Mucosa of descending colon (tissue), 3 donors: ENCODE results near the gene EPHA6. TPM values are rescaled to one million over a fixed set of nuclear protein-coding genes. Genes with fewer than 3 reads are reported as not detected.

Experiments used
- ATAC-seq: fragments of 200-7000 bp; cut with Tn5 transposase; one replicate; pipeline ENCODE4 v1.9.1; 2020; ENCODE audit warnings: mild to moderate bottlenecking, moderate library complexity
- DNase-seq, 3 donors: peaks; one replicate each; pipeline ENCODE4 v3.0.0-alpha.2; 2020
- H3K36me3 ChIP-seq: fragments of 200-600 bp; one replicate; pipeline ENCODE4 v1.8.0; 2021; ENCODE audit warnings: low read depth, mild to moderate bottlenecking
- H3K4me1 ChIP-seq: fragments of 200-600 bp; one replicate; pipeline ENCODE4 v1.8.0; 2021; ENCODE audit warnings: low read depth, mild to moderate bottlenecking
- H3K4me3 ChIP-seq: fragments of 200-600 bp; one replicate; pipeline ENCODE4 v1.8.0; 2021; ENCODE audit warnings: mild to moderate bottlenecking
- H3K9me3 ChIP-seq: fragments of 200-600 bp; one replicate; pipeline ENCODE4 v1.8.0; 2021; ENCODE audit warnings: mild to moderate bottlenecking
- intact Hi-C, 2 donors: fragments of 100-400 bp; cut with DNase I in 1 of 2; cut with micrococcal nuclease in 1 of 2; formaldehyde crosslinking; loops; one replicate each; pipeline versions ENCODE4 v1.11.0 to v1.11.1; 2022; cut with DNase I, micrococcal nuclease
- total RNA-seq, 3 donors: library from RNA; stranded (reverse); fragmentation: NEBNext Ultra II Directional in 2 of 3; extraction: Animal tissue kit (Norgen Biotek cat#: 25700) in 2 of 3; gene quantifications; one replicate each; pipeline versions ENCODE4 v1.2.1 to v1.2.4, GENCODE V29; 2021 to 2023
- TF ChIP-seq, protein P1 (sequence below): fragments of 200-600 bp; IDR thresholded peaks from one replicate; pipeline ENCODE4 v1.8.0; 2022; ENCODE audit warnings: antibody characterized with exemption, mild to moderate bottlenecking
- donor health status: DM: no; HTN: no; CAD: no; lungs with moderate emphysema.
- donor health status: DM: no; HTN: no; CAD: no.
- donor health status: DM: no; HTN: yes; CAD: no.

The EPHA6 gene
- total RNA-seq, 3 donors from 2014 or later, result 0.55 to 24.8 (median 1.5) TPM

DNA sequence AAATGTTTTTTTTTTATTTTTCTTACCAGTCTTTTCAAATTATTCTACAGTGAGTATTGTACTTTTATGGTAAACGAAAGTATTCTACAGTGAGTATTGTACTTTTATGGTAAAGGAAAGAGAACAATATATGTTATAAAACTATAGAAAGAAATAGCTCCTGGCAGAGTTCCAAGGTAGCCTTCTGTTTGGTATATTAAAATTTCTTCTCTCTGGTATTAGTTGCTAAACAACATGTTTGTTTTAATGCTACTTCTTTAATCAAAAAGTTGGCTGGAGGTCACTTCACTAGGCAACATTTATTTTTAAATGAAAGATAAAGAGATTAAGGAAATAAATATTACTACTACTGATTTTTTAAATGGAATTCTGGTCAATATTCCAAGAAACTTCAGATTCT, 841.6 kb downstream of the EPHA6 start:
- H3K4me3 ChIP-seq, result no peak overlapping the region
- TF ChIP-seq, protein P1, sequence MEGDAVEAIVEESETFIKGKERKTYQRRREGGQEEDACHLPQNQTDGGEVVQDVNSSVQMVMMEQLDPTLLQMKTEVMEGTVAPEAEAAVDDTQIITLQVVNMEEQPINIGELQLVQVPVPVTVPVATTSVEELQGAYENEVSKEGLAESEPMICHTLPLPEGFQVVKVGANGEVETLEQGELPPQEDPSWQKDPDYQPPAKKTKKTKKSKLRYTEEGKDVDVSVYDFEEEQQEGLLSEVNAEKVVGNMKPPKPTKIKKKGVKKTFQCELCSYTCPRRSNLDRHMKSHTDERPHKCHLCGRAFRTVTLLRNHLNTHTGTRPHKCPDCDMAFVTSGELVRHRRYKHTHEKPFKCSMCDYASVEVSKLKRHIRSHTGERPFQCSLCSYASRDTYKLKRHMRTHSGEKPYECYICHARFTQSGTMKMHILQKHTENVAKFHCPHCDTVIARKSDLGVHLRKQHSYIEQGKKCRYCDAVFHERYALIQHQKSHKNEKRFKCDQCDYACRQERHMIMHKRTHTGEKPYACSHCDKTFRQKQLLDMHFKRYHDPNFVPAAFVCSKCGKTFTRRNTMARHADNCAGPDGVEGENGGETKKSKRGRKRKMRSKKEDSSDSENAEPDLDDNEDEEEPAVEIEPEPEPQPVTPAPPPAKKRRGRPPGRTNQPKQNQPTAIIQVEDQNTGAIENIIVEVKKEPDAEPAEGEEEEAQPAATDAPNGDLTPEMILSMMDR, result no peak
- ATAC-seq (no peak), DNase-seq (no peak)
- intact Hi-C loops, result no loop called here
- H3K36me3 ChIP-seq, result no peaks in the 10 kb centered on the region
- no peaks in the 10 kb centered on the region for H3K4me1 ChIP-seq
- H3K9me3 ChIP-seq, result no peaks in the 10 kb centered on the region

DNA sequence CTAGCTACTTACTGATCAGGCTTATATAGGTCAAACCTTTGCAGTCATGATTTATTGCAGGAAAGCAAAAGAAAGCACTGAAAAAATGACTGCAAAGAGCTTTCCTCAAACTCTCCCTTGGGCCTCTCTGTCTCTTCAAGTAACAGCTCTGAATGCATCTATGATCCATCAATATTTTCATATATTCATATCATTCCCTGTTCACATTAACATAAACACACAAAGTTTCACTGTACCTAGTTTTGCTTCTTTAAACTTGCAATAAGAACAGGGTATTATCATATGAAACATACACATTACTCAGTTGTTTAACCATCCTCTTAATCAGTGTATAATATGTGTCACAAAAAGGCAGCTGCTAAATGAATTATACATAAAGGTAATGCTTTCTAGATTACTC, 842.2 kb downstream of the EPHA6 start:
- ATAC-seq (no peak), DNase-seq (no peak)
- H3K4me3 ChIP-seq, result no peak overlapping the region
- intact Hi-C loops, result no loop called here
- no peaks in the 10 kb centered on the region for H3K36me3 ChIP-seq
- H3K4me1 ChIP-seq, result no peaks in the 10 kb centered on the region
- TF ChIP-seq, protein P1, result no peak
- H3K9me3 ChIP-seq, result no peaks in the 10 kb centered on the region

DNA sequence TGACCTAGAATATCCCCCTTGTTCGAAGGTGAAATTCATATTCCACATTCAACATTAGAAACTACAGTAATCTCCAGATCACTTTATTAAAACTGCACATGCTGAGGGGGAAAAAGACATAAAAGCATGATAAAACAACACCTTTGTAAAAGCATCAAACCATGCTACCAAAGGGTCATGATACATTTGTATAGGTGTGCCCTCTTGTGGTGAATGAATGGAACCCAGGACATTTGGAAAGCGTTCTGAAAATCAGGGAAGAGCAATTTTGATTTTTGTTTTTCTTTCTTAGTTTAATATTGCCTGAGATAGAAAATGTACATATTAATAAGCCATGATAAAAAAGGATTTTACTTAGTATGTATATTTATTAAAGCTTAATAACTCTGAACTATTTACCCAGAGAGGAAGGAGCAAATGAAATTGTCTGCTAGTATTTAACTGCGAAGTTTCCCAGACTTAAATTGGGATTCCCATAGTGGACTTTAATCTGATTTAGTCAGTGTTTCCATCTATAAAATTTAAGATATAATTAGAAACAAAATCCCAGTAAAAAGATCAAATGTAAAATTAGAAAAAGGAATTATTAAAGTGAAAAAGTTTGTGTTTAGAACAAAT, 844.4 kb downstream of the EPHA6 start:
- Histone ChIP-seq H3K9me3 (no peaks in the 10 kb centered on the region), H3K4me3 (no peak overlapping the region), H3K4me1 (no peaks in the 10 kb centered on the region), H3K36me3 (no peaks in the 10 kb centered on the region)
- no peak for ATAC-seq
- intact Hi-C loops, result no loop called here
- DNase-seq, result peak in 1 of 3 donors; percentile 5
- TF ChIP-seq, protein P1, result no peak

DNA sequence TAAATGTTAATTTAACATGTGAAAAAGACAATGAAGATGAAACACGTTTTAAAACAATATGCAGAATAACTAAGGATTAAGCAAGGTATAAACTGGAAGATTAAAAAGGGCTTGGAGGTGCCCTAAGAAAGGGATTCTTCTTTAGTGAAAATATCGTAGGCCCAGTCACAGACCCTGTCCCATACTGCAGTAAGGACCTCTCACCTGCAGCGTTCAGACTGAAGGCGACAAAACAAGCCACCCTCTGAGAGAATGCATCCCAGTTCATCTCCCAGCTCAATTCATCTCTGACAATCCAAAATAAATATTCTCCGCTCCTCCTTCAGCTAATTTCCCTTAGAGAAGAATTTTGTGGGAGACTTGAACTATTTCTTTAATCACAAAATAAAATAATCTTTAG, 847.9 kb downstream of the EPHA6 start:
- Histone ChIP-seq H3K4me3 (no peak overlapping the region), H3K9me3 (no peaks in the 10 kb centered on the region), H3K4me1 (no peaks in the 10 kb centered on the region), H3K36me3 (no peaks in the 10 kb centered on the region)
- TF ChIP-seq, protein P1, result no peak
- intact Hi-C loops, result no loop called here
- ATAC-seq (no peak), DNase-seq (no peak)

- H3K4me3 ChIP-seq, result no peak overlapping the region
- TF ChIP-seq, protein P1, result no peak
- DNase-seq, result no peak
- no peak for ATAC-seq
- H3K36me3 ChIP-seq, result no peaks in the 10 kb centered on the region
- H3K4me1 ChIP-seq, result no peaks in the 10 kb centered on the region
- intact Hi-C loops, result no loop called here
- no peaks in the 10 kb centered on the region for H3K9me3 ChIP-seq
Observed at GRCh38 chr3:97662762-97663161, 848.4 kb downstream of the EPHA6 start.

DNA sequence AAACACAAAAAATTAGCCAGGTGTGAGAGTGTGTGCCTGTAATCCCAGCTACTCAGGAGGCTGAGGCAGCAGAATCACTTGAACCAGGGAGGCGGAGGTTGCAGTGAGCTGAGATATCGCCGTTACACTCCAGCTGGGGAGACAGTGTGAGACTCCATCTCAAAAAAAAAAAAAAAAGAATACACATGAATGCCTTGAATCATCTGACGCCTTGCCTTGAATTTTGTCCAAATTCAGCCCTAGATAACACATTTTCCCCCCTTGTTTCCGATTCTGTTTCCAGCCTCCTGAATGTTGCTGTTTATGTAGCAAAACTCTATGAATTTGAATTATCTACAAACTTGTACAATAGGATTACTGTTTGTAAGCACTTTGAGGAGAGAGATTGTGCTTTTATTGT, 851.5 kb downstream of the EPHA6 start:
- no peak overlapping the region for H3K4me3 ChIP-seq
- DNase-seq (no peak), ATAC-seq (no peak)
- intact Hi-C loops, result no loop called here
- H3K9me3 ChIP-seq, result no peaks in the 10 kb centered on the region
- H3K36me3 ChIP-seq, result no peaks in the 10 kb centered on the region
- H3K4me1 ChIP-seq, result no peaks in the 10 kb centered on the region
- TF ChIP-seq, protein P1, result no peak
